ENCODE results near the gene SH3BGRL.

The SH3BGRL gene

DNA sequence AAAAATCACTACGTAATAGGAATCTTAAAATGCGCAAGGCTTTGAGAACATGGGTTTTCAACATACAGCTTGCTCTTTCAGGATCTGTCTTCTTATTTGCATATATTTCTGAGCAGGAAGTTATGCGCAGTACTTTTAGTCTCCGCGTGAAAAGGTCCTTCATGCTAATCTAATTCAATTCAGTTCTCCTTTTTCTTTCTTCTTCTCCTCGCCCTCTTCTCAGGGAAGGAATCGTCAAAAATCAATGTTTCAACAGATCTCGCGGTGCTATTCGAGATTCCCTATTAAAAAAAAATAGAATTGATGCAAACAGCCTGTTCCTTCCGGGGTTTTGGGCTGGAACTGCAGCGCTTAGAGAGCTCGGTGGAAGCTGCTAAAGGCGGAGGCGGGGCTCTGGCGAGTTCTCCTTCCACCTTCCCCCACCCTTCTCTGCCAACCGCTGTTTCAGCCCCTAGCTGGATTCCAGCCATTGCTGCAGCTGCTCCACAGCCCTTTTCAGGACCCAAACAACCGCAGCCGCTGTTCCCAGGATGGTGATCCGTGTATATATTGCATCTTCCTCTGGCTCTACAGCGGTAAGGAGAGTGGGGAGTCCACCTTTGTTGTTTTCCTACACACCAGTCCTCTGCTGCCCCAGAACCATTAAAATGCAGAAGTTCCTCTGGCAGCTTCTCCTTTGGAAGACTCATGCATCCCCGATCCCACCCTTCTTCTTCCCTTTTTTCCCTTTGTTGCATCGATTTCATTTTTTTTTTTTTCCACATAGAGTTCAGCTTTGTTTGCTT, at the start of gene SH3BGRL, which contains the start of gene HMGN5:
Gene SH3BGRL, plus strand, starts transcription at position 432 of the 785 bp plus-strand sequence. Its CDS starts 99 bp downstream, at position 531.
Gene HMGN5, minus strand, starts transcription at position 243 of the 785 bp plus-strand sequence. CDS start 80,364 bp downstream, outside the sequence.
- DNase-seq (ENCODE audit: low read depth) = peak; percentile 78
- peak within 1 kb of the TSS; percentile 59 for H3K4me3 ChIP-seq (ENCODE audit: low read depth, low read length)
- in situ Hi-C loops (cut with HindIII; ENCODE audit: low sequenced_read_pairs) = no loop called here
- TF ChIP-seq, protein P1, sequence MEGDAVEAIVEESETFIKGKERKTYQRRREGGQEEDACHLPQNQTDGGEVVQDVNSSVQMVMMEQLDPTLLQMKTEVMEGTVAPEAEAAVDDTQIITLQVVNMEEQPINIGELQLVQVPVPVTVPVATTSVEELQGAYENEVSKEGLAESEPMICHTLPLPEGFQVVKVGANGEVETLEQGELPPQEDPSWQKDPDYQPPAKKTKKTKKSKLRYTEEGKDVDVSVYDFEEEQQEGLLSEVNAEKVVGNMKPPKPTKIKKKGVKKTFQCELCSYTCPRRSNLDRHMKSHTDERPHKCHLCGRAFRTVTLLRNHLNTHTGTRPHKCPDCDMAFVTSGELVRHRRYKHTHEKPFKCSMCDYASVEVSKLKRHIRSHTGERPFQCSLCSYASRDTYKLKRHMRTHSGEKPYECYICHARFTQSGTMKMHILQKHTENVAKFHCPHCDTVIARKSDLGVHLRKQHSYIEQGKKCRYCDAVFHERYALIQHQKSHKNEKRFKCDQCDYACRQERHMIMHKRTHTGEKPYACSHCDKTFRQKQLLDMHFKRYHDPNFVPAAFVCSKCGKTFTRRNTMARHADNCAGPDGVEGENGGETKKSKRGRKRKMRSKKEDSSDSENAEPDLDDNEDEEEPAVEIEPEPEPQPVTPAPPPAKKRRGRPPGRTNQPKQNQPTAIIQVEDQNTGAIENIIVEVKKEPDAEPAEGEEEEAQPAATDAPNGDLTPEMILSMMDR (IDR thresholded peaks at IDR 0.05; ENCODE audit: low read depth, low read length, missing control alignments) = no peak

DNA sequence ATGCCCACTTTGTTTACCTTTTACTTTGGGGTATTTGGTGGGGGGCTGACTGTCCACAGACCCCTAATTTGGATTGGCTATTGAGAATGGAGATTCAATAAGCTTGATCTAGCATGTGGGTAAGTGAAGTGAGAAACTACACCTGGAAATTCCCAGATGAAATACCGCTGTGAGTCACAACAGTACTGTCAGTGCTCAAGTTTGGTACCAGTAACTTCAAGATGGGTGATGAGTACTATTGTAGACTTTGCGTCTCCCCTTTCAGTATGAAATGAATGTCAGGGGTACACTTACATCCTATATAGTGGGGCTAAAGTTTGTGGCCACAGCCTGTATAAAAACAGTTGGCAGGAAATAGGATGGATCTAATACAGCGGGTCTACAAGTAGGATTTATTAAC, 33.5 kb upstream of the SH3BGRL start:
- no peak overlapping the region for H3K4me3 ChIP-seq (ENCODE audit: low read depth, low read length)
- TF ChIP-seq, protein P1 (IDR thresholded peaks at IDR 0.05; ENCODE audit: low read depth, low read length, missing control alignments) = no peak
- in situ Hi-C loops (cut with HindIII; ENCODE audit: low sequenced_read_pairs) = no loop called here
- DNase-seq (ENCODE audit: low read depth) = no peak

- H3K4me3 ChIP-seq (ENCODE audit: low read depth, low read length) = no peak overlapping the region
- TF ChIP-seq, protein P1 (IDR thresholded peaks at IDR 0.05; ENCODE audit: low read depth, low read length, missing control alignments) = no peak
- in situ Hi-C loops (cut with HindIII; ENCODE audit: low sequenced_read_pairs) = no loop called here
- DNase-seq (ENCODE audit: low read depth) = peak; percentile 1
These were observed 27.6 kb upstream of the SH3BGRL start for GRCh38 chrX:81174286-81174685.

DNA sequence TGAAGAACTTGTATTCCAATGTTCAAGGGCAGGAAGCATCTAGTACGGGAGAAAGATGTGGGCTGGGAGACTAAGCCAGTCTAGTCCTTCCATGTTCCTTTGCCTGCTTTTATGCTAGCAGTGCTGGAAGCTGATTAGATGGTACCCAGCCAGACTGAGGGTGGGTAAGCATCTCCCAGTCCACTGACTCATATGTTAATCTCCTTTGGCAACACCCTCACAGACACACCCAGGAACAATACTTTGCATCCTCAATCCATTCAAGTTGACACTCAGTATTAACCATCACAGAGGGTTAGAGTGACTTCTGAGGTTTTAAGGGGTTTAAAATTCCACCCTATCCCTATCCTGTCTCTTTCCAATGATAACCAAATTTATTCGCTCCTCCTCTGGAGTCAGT, 6.6 kb upstream of the SH3BGRL start:
- TF ChIP-seq, protein P1 (IDR thresholded peaks at IDR 0.05; ENCODE audit: low read depth, low read length, missing control alignments) = no peak
- in situ Hi-C loops (cut with HindIII; ENCODE audit: low sequenced_read_pairs) = no loop called here
- DNase-seq (ENCODE audit: low read depth) = no peak
- H3K4me3 ChIP-seq (ENCODE audit: low read depth, low read length) = no peak overlapping the region

DNA sequence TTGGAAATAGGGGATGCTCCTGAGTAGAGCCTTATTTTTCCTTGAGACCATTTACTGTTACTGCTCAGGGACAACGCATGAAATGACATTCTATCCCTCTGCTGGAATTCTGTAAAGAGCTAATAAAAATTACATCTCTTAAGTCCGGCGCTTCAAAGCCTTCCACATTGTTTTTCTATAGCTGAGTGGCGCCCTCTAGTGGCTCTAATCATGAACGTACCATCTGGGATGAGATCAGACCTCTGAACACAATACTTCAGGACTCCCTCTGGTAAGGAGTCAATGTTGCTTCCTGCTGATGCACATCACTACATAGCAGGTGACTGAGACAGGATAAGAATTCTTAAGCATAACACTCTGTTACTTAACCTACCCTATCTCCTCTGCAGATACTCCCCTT, 6.2 kb upstream of the SH3BGRL start:
- in situ Hi-C loops (cut with HindIII; ENCODE audit: low sequenced_read_pairs) = no loop called here
- peak; percentile 28 for DNase-seq (ENCODE audit: low read depth)
- TF ChIP-seq, protein P1 (IDR thresholded peaks at IDR 0.05; ENCODE audit: low read depth, low read length, missing control alignments) = peak; percentile 59
- no peak overlapping the region for H3K4me3 ChIP-seq (ENCODE audit: low read depth, low read length)

DNA sequence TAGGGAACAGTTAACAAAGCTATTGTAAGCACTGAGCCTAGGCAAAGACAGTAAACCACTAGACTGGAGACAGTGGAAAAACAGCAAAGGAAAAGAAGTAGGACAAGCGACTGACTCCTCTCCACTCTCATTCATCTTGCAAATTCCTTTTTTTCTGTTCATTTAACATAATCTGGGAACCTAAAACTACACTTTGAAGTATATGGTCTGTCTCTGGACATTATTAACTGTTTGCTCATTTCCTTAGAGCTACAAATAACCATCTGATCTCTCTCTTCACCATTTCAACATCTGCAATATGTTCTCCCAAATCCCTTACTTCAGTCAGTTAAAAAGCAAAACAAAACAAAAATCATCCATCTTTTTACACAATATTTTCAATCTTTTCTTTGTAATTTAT, 831 bp upstream of the SH3BGRL start:
- TF ChIP-seq, protein P1 (IDR thresholded peaks at IDR 0.05; ENCODE audit: low read depth, low read length, missing control alignments) = no peak
- no peak for DNase-seq (ENCODE audit: low read depth)
- in situ Hi-C loops (cut with HindIII; ENCODE audit: low sequenced_read_pairs) = no loop called here
- peak overlapping the region; percentile 59 for H3K4me3 ChIP-seq (ENCODE audit: low read depth, low read length)

Measured in astrocyte of the cerebellum (primary cell).